ENCODE measurements around the gene CNKSR3.

Gene CNKSR3

GRCh38 chr6:154478021-154478700 is 32.3 kb downstream of the CNKSR3 start:
- no peak for FAIRE-seq

GRCh38 chr6:154476494-154476893 is 34.0 kb downstream of the CNKSR3 start:
- no peak for FAIRE-seq

GRCh38 chr6:154474648-154475428 is 35.6 kb downstream of the CNKSR3 start:
- no peak for FAIRE-seq

- FAIRE-seq, result no peak
Measured at GRCh38 chr6:154473324-154473723, 37.2 kb downstream of the CNKSR3 start.

- no peak for FAIRE-seq
Measured at GRCh38 chr6:154471609-154472362, 38.7 kb downstream of the CNKSR3 start.

- FAIRE-seq, result no peak
Measured at GRCh38 chr6:154469306-154469935, 41.1 kb downstream of the CNKSR3 start.

GRCh38 chr6:154468760-154469159 is 41.7 kb downstream of the CNKSR3 start:
- FAIRE-seq, result no peak

- no peak for FAIRE-seq
Measured at GRCh38 chr6:154466971-154467679, 43.4 kb downstream of the CNKSR3 start.

- no peak for FAIRE-seq
Measured at GRCh38 chr6:154466139-154466538, 44.3 kb downstream of the CNKSR3 start.

GRCh38 chr6:154463573-154464419 is 46.7 kb downstream of the CNKSR3 start:
- FAIRE-seq, result no peak

GRCh38 chr6:154462425-154462824 is 48.1 kb downstream of the CNKSR3 start:
- FAIRE-seq, result no peak

GRCh38 chr6:154461348-154461747 is 49.1 kb downstream of the CNKSR3 start:
- FAIRE-seq, result no peak

- no peak for FAIRE-seq
Measured at GRCh38 chr6:154460306-154461071, 50.0 kb downstream of the CNKSR3 start.

GRCh38 chr6:154459513-154459912 is 51.0 kb downstream of the CNKSR3 start:
- FAIRE-seq, result no peak

- no peak for FAIRE-seq
Measured at GRCh38 chr6:154458565-154459470, 51.7 kb downstream of the CNKSR3 start.

- FAIRE-seq, result no peak
Measured at GRCh38 chr6:154457881-154458284, 52.6 kb downstream of the CNKSR3 start.

- no peak for FAIRE-seq
Measured at GRCh38 chr6:154457046-154457713, 53.3 kb downstream of the CNKSR3 start.

GRCh38 chr6:154453329-154453728 is 57.2 kb downstream of the CNKSR3 start:
- no peak for FAIRE-seq

- no peak for FAIRE-seq
Measured at GRCh38 chr6:154450498-154450897, 60.0 kb downstream of the CNKSR3 start.
